A673 (cell line): ENCODE results near the gene ZNF341.

Experiments used
- CTCF ChIP-seq: fragments of 300-800, 200-600 bp; sonication (generic); conservative IDR thresholded peaks from 2 replicates; pipeline ENCODE4 v1.5.1; 2017; ENCODE audit warnings: low read depth, mild to moderate bottlenecking, antibody characterized with exemption, low read length, moderate library complexity, mixed read lengths
- EZH2 ChIP-seq: fragments of 200-600 bp; sonication (generic); IDR thresholded peaks from 2 replicates; pipeline ENCODE4 v1.6.1; 2017; ENCODE audit warnings: borderline replicate concordance, low read depth, mild to moderate bottlenecking, mixed read lengths, antibody characterized with exemption, low read length; ENCODE audit not compliant: poor library complexity, severe bottlenecking

GRCh38 chr20:33687993-33688937 is 43.5 kb upstream of the ZNF341 start:
- no peak for TF ChIP-seq CTCF
- no peak for TF ChIP-seq EZH2
